H1 (cell line): Measurements from ENCODE around the gene GATD1. TPM values are rescaled to one million over a fixed set of nuclear protein-coding genes. Genes with fewer than 3 reads are reported as not detected.

Experiments
- CHD7 ChIP-seq: fragments of 300-600 bp; sonication (generic); IDR thresholded peaks from 2 replicates; pipeline ENCODE4 v1.7.1; 2012; ENCODE audit warnings: low read length, moderate library complexity, mild to moderate bottlenecking, inconsistent platforms; ENCODE audit not compliant: insufficient replicate concordance
- HDAC6 ChIP-seq: IDR thresholded peaks from one replicate; pipeline ENCODE4 v1.7.1; 2012; ENCODE audit warnings: low read depth, mild to moderate bottlenecking, inconsistent platforms, low read length, moderate library complexity
- RBBP5 ChIP-seq: IDR thresholded peaks from 2 replicates; pipeline ENCODE4 v1.7.1; 2012; ENCODE audit warnings: low read depth, mild to moderate bottlenecking, inconsistent platforms, low read length, moderate library complexity, borderline replicate concordance
- SIN3A ChIP-seq, 2 experiments: IDR thresholded peaks in 1 of 2; conservative IDR thresholded peaks in 1 of 2; 2 replicates each; pipeline ENCODE4 v1.6.1; 2011 to 2012; ENCODE audit warnings: low read length in 2 of 2, improper control_type of control experiment in 1 of 2, low read depth in 1 of 2, mild to moderate bottlenecking in 1 of 2
- SP2 ChIP-seq: IDR thresholded peaks from 2 replicates; pipeline ENCODE4 v1.6.1; 2012; ENCODE audit warnings: mild to moderate bottlenecking, low read length, inconsistent platforms
- SRF ChIP-seq: IDR thresholded peaks from 2 replicates; pipeline ENCODE4 v1.6.1; 2011; ENCODE audit warnings: mild to moderate bottlenecking, low read depth, low read length, moderate library complexity
- polyA plus RNA-seq, 7 experiments: library from polyadenylated mRNA; depleted of rRNA in 3 of 7; stranded (reverse) in 5 of 7; unstranded in 2 of 7; fragments of >200 nt in 5 of 7; fragments of 200-250 nt in 2 of 7; gene quantifications; 1 replicate in 5 of 7; 2 replicates in 1 of 7; 4 replicates in 1 of 7; pipeline versions ENCODE4 v1.2.1 to v1.2.3, GENCODE V29; 2011 to 2013; ENCODE audit warnings: missing spikeins in 2 of 7, mixed read lengths in 2 of 7
- total RNA-seq: library from RNA; stranded (reverse); fragmentation: NEBNext Ultra II Directional; extraction: Animal tissue kit (Norgen Biotek cat#: 25700); gene quantifications from 2 replicates; pipeline ENCODE4 v1.2.1, GENCODE V29; 2021
- TF ChIP-seq, protein P1 (sequence below): IDR thresholded peaks from 2 replicates; pipeline ENCODE4 v1.6.1; 2012; ENCODE audit warnings: inconsistent platforms
- TF ChIP-seq, protein P2 (sequence below): IDR thresholded peaks from 2 replicates; pipeline ENCODE4 v1.6.1; 2011; ENCODE audit warnings: low read depth, mild to moderate bottlenecking, low read length; ENCODE audit not compliant: insufficient read depth

GATD1 gene
- total and polyA plus RNA-seq, 2 of the 8 experiments (the other 6 are each of a cell fraction or from before 2014, with no cell fraction given) = 47.5 to 54.8 TPM

GRCh38 chr11:747158-748006, 29.9 kb downstream of the GATD1 start, which contains the start of gene TALDO1 (continued):
- no peak for TF ChIP-seq CHD7
- TF ChIP-seq SIN3A (conservative IDR thresholded peaks at IDR 0.05 in 1 of 2, IDR thresholded peaks at IDR 0.05 in 1 of 2; ENCODE audit: low read depth in 1 of 2, low read length in 2 of 2) = peak in 1 of 2 experiments; percentile 18; a peak in 1 of 4 replicates
- TF ChIP-seq, protein P1, sequence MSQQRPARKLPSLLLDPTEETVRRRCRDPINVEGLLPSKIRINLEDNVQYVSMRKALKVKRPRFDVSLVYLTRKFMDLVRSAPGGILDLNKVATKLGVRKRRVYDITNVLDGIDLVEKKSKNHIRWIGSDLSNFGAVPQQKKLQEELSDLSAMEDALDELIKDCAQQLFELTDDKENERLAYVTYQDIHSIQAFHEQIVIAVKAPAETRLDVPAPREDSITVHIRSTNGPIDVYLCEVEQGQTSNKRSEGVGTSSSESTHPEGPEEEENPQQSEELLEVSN = peak; percentile 88
- TF ChIP-seq SP2 = no peak
- TF ChIP-seq, protein P2, sequence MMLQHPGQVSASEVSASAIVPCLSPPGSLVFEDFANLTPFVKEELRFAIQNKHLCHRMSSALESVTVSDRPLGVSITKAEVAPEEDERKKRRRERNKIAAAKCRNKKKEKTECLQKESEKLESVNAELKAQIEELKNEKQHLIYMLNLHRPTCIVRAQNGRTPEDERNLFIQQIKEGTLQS = no peak
- no peak for TF ChIP-seq HDAC6
- peak; percentile 72; the same call in 1 of the 2 replicates for TF ChIP-seq RBBP5
- no peak for TF ChIP-seq SRF
